Measurements from ENCODE around the gene FOXP1. TPM values are rescaled to one million over a fixed set of nuclear protein-coding genes. Genes with fewer than 3 reads are reported as not detected.

FOXP1 gene
- total RNA-seq, 4 donors from 2014 or later = 86.4 to 107 (median 93.8) TPM

DNA sequence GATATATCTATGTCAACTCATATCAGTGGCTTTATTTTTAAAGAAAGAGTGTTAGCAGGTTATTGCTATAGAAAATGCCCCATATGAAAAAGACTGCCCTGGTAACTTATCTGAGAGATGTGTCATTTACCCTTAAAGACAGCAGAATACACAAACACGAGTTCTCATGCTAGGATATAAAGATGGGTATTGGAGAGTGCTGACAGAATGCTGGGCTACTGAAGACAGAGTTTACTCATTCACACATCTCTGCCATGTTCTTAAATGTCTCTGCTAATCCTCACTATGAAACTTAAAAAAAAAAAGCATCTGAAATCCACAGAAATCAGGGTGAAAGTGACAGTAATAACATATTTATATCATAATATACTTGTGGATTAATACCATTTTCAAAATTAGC, 126.7 kb downstream of the FOXP1 start:
- TF ChIP-seq, protein P1, sequence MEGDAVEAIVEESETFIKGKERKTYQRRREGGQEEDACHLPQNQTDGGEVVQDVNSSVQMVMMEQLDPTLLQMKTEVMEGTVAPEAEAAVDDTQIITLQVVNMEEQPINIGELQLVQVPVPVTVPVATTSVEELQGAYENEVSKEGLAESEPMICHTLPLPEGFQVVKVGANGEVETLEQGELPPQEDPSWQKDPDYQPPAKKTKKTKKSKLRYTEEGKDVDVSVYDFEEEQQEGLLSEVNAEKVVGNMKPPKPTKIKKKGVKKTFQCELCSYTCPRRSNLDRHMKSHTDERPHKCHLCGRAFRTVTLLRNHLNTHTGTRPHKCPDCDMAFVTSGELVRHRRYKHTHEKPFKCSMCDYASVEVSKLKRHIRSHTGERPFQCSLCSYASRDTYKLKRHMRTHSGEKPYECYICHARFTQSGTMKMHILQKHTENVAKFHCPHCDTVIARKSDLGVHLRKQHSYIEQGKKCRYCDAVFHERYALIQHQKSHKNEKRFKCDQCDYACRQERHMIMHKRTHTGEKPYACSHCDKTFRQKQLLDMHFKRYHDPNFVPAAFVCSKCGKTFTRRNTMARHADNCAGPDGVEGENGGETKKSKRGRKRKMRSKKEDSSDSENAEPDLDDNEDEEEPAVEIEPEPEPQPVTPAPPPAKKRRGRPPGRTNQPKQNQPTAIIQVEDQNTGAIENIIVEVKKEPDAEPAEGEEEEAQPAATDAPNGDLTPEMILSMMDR (IDR thresholded peaks at IDR 0.05) = no peak
- TF ChIP-seq POLR2A (IDR thresholded peaks at IDR 0.05) (no peak), EP300 (IDR thresholded peaks at IDR 0.05) (no peak)
- no peak for DNase-seq (ENCODE audit: low spot score in 2 of 2)
- Histone ChIP-seq H3K27ac (no peak overlapping the region), H3K9me3 (no peaks in the 10 kb centered on the region), H3K4me3 (no peak overlapping the region), H3K27me3 (no peaks in the 10 kb centered on the region), H3K4me1 (peaks cover 0 to 23% (median 10%) of the 10 kb centered on the region in 4 donors), H3K36me3 (no peaks in the 10 kb centered on the region)
- WGBS, 2 donors = 55 to 64% methylated on average over 1 of the region's 1 CpG

DNA sequence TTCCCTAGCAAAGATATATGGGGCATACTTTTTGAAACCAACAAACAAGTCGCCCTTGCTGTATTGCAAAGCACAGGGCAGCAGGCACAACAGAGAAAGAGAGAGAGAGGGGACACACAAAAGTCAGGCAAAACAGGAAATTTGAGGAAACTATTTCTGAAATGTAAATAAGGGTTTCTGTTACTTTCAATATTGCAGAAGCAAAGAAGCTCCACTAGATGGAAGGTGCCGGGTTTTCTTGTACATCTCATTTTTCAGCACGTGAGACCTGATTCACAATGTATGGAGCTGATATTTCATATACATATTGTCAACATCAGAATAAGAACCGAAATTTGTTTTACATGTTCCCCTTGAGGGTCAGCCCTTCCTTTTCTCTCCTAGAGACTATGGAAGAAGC, 127.4 kb downstream of the FOXP1 start:
- no peaks in the 10 kb centered on the region for H3K36me3 ChIP-seq
- peaks cover 0 to 27% (median 10%) of the 10 kb centered on the region in 4 donors for H3K4me1 ChIP-seq
- no peaks in the 10 kb centered on the region for H3K27me3 ChIP-seq
- H3K4me3 ChIP-seq = no peak overlapping the region
- 53 to 61% methylated on average over 4 of the region's 4 CpGs for WGBS, 2 donors
- H3K27ac ChIP-seq = no peak overlapping the region
- no peak for DNase-seq (ENCODE audit: low spot score in 2 of 2)
- H3K9me3 ChIP-seq = no peaks in the 10 kb centered on the region
- TF ChIP-seq POLR2A (IDR thresholded peaks at IDR 0.05) (no peak), EP300 (IDR thresholded peaks at IDR 0.05) (no peak)
- TF ChIP-seq, protein P1 (IDR thresholded peaks at IDR 0.05) = peak in 1 of 5 experiments; percentile 9

DNA sequence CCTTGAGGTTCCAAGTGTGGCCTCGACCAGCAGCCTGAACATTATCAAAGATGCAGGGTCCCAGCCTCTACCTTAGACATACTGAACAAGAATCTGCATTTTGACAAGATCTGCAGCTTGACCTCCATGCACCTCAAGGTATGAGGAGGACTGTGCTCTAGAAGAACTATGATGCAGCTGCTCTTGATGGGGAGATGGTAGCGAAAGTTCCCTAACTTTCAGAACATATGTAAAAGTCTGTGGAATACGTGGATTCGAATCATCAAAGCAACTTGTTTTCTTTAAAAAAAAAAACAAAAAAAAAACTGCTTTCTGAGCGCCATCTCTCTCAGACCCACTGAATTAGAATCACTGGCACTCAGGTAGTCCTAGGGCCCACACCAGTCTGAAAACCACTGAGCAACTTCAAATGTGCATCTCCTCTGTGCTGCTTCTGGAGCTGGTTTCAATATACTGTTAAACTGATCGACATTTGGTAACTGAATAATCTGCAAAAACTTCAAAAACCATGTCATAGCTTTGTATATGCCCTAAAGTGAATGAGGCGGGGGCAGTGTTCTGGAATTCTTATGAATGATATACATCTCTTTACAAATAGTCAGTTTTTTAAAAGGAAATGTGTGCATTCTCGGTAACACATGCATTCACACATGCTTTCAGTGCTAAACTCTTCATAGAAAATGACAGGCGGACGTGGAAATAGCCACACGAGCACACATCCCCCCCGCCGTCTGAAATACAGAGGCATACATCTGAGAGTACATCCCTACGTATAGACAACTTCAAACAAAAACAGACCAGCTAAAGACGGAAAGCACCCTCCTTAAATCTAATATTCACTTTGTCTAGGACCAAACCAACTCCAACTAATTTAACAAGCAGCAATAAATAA, 128.8 kb downstream of the FOXP1 start:
- WGBS, 2 donors = 90 to 91% methylated on average over 15 of the region's 15 CpGs
- Histone ChIP-seq H3K36me3 (no peaks in the 10 kb centered on the region), H3K27me3 (no peaks in the 10 kb centered on the region), H3K9me3 (no peaks in the 10 kb centered on the region), H3K4me3 (no peak overlapping the region), H3K27ac (peak overlapping the region in 1 of 4 donors; percentile 15), H3K4me1 (peaks cover 0 to 35% (median 10%) of the 10 kb centered on the region in 4 donors)
- TF ChIP-seq POLR2A (IDR thresholded peaks at IDR 0.05) = no peak
- no peak for DNase-seq (ENCODE audit: low spot score in 2 of 2)

DNA sequence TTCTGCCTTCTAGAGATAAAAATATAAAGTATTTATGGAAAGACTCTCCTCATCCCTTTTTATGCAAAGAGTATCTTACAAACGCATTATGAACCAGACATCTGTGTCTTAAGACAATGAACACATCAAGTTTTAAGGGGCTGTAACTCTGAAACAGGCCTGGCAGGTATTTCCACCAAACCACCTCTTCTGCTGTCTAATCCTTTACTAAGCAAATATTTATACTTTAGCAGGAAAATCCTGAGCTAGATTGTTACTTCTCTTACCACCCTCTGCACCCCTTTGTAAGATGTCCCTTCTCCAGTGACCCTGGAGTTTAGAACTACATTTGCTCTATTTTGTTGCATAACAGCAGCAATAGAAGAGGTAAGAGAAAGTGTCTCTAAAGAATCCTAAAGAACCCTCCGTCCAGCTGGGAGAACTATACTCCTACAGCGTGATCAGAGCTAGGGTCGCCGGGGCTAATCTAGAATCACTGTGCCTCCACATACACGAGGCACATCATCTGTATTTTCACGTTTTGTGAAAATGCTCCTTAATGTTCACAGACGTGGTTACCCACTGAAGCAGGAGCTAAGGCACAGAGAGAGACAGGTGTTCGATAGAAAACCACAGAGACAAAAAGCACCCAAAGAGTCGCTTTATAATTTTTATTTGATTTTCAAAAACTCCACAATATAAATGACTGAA, 129.6 kb downstream of the FOXP1 start:
- no peak for DNase-seq (ENCODE audit: low spot score in 2 of 2)
- TF ChIP-seq POLR2A (IDR thresholded peaks at IDR 0.05) (no peak), EP300 (IDR thresholded peaks at IDR 0.05) (no peak)
- TF ChIP-seq, protein P1 (IDR thresholded peaks at IDR 0.05) = no peak
- H3K27ac ChIP-seq = no peak overlapping the region

DNA sequence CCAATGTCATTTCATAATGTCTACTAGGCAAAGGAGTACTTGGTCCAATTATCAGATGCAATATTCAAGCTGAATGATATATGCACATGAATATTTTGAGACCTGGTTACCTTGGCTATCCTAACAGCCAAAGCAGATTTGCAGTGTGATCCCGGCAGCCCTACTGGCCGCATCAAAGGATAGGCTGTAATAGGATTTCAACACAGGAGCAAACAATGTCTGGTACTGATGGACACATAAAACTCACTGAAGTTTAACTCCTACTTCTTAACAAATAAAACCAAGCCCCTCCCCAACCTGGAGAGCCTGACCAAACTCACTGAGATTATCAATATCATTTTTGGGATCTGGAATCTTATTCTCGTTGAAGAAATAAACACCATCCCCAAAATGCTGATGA, 130.2 kb downstream of the FOXP1 start:
- Histone ChIP-seq H3K9me3 (no peaks in the 10 kb centered on the region), H3K36me3 (no peaks in the 10 kb centered on the region), H3K27me3 (no peaks in the 10 kb centered on the region), H3K4me1 (peaks cover 0 to 36% (median 10%) of the 10 kb centered on the region in 4 donors), H3K27ac (no peak overlapping the region), H3K4me3 (no peak overlapping the region)
- WGBS, 2 donors = 80 to 83% methylated on average over 3 of the region's 3 CpGs
- TF ChIP-seq POLR2A (IDR thresholded peaks at IDR 0.05) = no peak
- TF ChIP-seq EP300 (IDR thresholded peaks at IDR 0.05) = no peak
- TF ChIP-seq, protein P1 (IDR thresholded peaks at IDR 0.05) = no peak
- no peak for DNase-seq (ENCODE audit: low spot score in 2 of 2)

More for the DNA sequence above, 129.6 kb downstream of the FOXP1 start:
- H3K9me3 ChIP-seq = no peaks in the 10 kb centered on the region
- H3K4me1 ChIP-seq = peaks cover 0 to 36% (median 10%) of the 10 kb centered on the region in 4 donors
- H3K27me3 ChIP-seq = no peaks in the 10 kb centered on the region
- H3K4me3 ChIP-seq = no peak overlapping the region
- no peaks in the 10 kb centered on the region for H3K36me3 ChIP-seq
- WGBS, 2 donors = 90 to 92% methylated on average over 10 of the region's 10 CpGs
